ENCODE results near the gene DNAJC30.
"Not testable (repeated sequence)": the region's sequence is repeated elsewhere in the genome, so short reads cannot be mapped to it uniquely, and the experiment has no call there.

The DNAJC30 gene

DNA sequence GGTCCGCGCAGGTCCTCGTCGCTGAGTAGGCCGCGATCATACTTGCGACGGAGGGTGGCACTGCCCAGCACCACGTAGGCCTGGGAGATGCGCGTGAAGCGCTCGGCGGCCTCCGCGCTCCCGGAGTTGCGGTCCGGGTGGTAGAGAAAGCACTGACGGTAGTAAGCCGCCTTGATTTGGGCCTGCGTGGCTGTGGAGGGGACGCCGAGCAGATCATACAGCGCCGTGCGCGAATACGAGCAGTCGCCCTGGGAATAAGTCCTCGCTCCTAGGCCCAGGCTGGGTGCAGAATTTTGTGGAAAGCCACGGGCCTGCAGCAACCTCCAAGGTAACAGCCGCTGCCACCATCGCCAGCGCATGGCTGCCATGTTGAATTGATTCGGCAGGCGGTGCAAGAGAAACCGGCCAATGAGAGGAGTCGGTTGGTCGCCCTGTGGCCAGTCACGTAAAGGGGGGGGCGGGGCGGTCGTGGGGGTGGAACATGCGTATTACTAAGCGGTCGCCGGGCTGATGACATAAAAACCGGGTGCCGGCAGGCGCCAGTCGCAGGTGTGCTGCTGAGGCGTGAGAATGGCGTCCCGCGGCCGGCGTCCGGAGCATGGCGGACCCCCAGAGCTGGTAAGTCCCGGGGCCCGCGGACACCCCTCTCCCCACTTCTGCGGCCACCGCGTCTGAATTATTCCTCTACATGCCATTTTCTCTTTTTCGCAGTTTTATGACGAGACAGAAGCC, at the start of gene DNAJC30, which contains the start of gene BUD23:
DNAJC30 (minus strand) TSS at position 398 of the 732 bp plus-strand sequence; CDS start at position 368, 30 bp downstream.
BUD23 (plus strand) TSS at position 542 of the 732 bp plus-strand sequence; CDS start at position 571, 29 bp downstream.
- DNase-seq (ENCODE audit: low read depth), result peak; percentile 96

DNA sequence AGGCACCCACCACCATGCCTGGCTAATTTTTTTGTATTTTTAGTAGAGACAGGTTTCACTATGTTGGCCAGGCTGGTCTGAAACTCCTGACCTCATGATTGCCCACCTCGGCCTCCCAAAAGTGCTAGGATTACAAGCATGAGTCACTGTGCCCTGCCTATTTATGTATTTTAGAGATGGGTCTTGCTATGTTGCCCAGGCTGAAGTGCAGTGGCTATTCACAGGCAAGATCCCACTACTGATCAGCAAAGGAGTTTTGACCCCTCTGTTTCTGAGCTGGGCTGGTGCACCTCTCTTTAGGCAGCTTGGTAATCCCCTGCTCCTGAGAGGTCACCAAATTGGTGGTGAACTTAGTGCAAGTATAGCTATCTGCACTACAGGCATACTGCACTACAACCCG, 49.1 kb upstream of the DNAJC30 start:
- no peak for DNase-seq (ENCODE audit: low read depth)

DNA sequence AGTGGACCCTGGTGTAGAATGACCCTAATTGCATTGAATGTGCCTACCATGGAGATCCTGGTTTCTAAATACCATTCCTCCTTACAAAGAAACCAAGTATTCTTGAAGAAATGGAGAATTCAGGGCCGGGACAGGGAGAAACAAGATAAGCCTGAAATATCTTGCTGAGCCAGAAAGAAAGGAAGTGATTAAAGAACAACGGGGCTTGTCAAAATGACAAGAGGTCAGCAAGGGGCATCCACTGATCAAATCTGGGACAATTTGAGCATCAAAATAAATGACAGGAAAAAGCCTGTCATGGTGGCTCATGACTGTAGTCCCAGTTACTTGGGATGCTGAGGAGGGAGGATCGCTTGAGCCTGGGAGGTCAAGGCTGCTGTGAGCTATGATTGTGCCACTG, 47.2 kb upstream of the DNAJC30 start:
- DNase-seq (ENCODE audit: low read depth), result no peak

DNA sequence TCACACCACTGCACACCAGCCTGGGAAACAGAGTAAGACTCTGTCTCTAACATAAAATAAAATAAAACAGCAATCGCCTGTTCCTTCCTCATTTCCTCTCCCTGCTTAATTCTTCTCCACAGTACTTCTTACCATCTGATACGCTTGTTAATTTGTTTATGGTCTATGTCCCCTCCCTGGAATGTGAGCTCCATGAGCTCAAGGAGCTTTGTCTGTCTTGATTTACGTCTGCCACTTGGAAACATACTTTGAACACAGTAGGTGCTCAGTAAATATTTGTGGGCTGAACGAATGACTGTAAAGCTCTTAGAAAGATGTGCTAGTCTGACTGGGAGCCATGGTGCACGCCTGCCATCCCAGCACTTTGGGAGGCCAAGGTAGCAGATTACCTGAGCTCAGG, 45.3 kb upstream of the DNAJC30 start:
- no peak for DNase-seq (ENCODE audit: low read depth)

DNA sequence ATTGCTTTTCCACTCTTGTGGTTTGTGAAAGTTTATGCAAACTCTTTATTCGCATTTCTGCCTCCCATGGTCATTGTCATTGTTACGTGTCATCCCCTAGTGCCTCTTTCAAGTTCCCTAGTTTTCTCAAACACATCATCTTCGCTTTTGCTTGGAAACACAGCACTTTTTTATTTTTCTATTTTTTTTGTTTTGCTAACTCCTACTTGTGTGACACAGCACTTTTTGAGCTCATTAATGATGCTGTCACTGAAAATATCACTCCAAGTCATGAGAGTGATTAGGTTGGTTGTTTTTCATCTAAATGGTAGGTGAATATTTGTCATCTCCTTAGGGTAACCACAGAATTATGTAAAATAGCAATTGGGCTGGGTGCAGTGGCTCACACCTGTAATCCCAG, 44.7 kb upstream of the DNAJC30 start:
- DNase-seq (ENCODE audit: low read depth), result no peak

DNA sequence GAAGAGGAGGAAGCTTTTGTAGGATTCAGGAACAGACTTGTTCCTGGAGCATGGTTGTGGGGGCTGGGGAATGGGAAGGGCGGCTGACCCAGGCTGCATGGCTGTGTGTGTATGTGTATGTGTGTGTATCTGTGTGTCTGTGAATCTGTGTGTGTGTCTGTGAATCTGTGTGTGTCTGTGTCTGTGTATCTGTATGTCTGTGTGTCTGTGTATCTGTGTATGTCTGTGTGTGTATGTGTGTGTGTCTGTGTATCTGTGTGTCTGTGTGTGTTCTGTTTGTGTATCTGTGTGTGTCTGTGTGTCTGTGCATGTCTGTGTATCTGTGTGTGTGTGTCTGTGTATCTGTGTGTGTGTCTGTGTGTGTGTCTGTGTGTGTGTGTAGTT, 42.8 kb upstream of the DNAJC30 start:
- DNase-seq (ENCODE audit: low read depth), result no peak

DNA sequence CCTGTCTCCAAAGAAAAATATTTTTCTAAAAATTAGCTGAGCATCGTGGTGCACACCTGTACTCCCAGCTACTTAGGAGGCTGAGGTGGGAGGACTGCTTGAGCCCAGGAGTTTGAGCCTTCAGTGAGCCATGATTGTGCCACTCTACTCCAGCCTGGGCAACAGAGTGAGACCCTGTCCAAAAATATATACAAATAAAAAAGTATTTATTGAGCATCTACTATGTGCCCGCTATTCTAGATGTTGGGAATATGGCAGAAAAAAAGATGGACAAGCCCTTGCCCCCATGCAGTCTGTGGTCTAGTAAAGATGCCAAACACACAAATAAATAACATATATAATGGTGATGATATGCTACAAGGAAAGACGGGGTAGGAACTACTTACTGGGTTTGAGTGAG, 40.6 kb upstream of the DNAJC30 start:
- DNase-seq (ENCODE audit: low read depth), result no peak

DNA sequence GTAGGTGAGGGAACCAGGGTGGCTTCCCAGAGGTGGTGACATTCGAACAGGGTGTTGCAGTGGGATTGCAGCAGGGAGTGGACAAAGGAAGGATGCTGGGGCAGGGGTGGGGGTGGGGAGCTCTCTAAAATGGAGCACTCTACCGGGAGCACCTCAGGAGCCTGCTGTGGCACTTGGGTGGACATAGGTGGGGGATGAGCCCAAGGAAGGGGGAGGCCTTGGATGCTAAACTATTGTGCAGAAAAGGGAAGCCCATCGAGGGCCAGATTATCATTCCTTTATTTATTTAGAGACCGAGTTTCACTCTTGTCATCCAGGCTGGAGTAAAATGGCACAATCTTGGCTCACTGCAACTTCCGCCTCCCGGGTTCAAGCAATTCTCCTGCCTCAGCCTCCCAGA, 39.5 kb upstream of the DNAJC30 start:
- DNase-seq (ENCODE audit: low read depth), result no peak

DNA sequence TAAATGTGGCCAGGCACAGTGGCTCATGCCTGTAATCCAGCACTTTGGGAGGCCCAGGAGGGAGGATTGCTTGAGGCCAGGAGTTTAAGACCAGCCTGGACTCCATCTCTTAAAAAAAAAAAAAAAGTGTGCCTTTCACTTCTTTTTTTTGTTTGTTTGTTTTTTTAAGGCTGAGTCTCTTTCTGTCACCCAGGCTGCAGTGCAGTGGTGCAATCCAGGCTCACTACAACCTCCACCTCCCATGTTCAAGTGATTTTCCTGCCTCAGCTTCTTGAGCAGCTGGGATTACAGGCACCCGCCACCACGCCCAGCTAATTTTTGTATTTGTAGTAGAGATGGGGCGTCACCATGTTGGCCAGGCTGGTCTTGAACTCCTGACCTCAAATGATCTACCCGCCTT, 38.9 kb upstream of the DNAJC30 start:
- not testable (repeated sequence) for DNase-seq (ENCODE audit: low read depth)

DNA sequence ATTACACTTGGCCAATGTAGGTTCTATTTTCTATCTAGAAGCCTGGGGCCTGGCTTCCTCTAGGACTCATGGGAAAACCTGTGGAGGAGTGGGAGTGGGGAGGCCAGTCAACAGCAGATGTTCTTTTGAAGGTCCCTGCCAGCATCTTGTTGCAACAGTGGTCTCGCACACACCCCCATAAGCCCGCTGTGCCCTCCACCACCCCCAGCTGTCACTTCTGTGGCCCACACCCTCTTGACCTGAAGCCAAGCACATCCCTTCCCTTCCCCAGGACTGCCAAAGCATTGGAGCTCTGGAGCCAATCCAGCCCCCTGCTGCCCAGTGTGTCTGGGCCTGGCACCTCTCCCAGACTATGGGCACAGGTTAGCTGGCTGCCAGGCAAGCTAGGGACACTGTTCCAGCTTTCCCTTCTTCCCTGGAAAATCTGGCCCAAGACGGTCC, 38.1 kb upstream of the DNAJC30 start:
- DNase-seq (ENCODE audit: low read depth), result no peak

DNA sequence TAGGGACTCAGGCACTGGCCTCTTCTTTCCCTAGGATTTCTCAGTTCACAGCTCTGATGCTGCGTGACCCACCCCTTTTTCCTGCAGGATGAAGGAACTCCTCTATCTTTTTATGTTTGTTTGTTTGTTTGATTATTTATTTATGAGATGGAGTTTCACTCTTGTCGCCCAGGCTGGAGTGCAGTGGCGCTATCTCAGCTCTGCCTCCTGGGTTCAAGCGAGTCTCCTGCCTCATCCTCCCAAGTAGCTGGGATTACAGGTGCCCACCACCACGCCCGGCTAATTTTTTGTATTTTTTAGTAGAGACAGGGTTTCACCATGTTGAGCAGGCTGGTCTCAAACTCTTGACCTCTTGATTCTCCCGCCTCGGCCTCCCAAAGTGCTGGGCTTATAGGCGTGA, 37.2 kb upstream of the DNAJC30 start:
- not testable (repeated sequence) for DNase-seq (ENCODE audit: low read depth)

DNA sequence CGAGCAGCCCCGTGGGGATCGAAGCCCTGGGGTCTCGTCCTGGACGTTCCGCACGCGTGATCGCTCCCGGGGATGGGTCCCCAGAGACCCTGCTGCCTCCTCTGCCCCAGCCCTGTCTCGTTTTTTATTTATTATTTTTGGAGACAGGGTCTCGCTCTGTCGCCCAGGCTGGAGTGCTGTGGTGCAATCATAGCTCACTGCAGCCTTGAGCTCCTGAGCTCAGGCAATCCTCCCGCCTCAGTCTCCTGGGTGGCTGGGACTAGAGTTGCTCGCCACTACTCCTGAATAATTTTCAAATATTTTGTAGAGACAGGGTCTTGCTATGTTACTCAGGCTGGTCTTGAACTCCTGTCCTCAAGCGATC, 36.5 kb upstream of the DNAJC30 start:
- no peak for DNase-seq (ENCODE audit: low read depth)

DNA sequence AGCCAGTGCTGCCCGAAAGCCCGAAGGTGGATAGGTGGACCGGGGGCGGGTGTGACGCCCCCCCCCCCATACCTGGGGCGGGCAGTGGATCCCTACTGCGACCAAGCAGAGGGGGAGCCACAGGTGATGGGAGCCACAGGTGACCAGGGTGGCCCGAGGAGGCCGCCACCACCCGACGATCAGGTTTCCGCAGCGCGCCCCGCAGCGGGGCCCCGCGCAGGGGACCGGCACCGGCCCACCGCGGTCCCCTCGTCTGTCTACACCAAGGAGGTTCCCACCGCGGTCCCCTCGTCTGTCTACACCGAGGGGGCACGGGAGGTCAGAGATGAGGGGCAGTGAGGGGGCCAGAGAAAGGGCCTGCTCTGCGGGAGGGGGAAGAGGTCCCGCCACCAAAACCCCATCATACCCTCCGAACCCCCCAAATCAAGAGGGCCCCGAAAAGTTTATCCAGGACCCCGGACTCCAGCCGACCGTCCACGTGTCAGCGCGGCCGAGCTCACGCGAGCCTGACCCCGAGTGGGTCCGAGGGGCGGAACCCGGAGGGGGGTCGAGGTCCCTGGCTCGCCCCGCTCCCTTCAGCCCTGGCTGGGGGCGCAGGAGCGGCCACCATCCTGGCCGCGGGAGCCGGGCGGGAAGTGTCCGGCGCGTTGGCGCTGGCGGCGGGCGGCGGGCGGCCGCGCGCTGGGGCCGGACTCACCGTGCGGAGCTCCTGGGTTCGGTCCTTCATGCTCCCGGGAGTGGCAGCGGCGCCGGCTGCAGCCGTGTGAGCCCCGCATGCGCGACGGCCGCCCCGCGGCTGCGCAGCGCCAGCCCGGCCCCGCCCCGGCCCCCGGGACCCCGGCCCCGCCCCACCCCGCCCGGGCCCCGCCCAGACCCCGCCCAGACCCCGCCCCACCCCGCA, 35.9 kb upstream of the DNAJC30 start, which contains the start of gene STX1A:
STX1A (minus strand) TSS at position 765 of the 901 bp plus-strand sequence; CDS start at position 727, 38 bp downstream.
- DNase-seq (ENCODE audit: low read depth), result peak; percentile 62

DNA sequence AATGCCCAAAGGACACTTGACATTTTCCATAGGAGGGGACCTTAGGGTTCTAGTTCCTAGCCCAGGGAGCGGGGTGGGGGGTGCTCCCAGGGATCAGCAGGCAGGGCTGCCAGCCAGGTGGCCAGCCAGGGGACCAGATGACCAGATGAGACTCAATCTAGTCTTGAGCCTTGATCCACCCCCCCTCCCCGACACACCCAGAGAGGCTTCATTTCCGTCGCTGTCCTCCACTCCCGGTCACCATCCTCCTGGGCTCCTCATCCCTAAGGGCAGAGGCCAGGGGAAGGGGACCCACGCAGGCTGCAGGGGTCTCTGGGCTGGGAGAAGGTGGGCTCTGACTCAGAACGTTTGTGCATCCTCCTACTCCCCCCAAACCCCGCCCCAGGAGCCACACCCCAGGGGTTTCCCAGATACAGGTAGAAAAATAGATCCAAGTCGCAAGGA, 35.2 kb upstream of the DNAJC30 start:
- DNase-seq (ENCODE audit: low read depth), result no peak

DNA sequence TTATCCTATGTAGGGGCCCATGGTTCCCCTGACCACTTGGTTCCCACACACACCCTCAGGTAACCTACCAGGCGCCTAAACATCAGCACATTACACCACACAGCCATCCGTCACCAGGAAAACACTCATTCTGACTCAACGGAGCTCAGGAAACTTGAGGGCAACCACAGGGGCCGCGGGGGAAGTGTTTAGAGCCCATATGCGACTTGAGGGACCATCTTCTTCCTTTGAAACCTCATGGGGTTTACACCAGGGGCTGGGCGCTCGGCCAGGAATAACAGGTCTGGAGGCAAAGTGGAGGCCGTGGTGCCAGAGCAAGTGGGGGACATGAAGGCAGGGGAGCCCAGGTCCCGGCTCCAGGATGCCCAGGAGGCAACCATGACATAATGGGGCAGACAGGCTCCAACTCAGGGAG, 34.7 kb upstream of the DNAJC30 start:
- DNase-seq (ENCODE audit: low read depth), result peak; percentile 70

DNA sequence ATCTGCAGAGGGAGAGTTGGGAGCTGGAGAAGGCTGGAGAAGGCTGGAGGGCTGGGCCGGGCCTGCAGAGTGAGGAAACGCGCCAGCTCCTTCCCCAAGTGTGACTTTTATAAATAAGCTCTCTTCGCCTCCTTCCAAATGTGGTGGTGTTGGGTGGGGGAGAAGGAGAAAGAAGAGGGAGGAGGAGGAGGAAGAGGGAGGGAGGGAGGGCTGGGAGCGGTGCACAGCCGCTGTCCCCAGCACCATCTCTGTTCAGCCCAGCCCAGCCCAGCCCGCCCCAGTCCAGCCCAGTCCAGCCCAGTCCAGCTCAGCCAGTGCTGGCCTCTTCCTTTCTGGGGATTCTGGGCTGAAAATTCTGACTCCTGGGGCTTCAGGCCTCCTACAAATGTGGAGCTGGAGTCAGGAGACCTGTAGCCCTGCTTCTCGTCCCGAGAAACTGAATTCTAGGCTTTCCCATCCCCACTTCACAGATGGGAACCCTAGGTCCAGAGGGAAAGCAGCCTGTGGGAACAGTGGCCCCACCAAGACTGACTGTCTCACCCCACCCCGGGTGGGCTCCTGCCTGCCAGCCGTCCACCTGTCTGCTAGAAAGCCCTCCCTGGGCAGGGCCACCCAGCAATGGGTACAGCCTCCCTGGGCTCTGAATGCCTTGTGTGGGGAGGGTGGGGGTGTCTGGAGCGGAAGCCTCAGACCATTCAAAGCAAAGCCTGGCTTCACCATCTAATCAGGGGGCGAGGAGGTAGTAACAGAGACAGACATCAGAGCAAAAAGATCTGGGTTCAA, 34.0 kb upstream of the DNAJC30 start:
- no peak for DNase-seq (ENCODE audit: low read depth)

DNA sequence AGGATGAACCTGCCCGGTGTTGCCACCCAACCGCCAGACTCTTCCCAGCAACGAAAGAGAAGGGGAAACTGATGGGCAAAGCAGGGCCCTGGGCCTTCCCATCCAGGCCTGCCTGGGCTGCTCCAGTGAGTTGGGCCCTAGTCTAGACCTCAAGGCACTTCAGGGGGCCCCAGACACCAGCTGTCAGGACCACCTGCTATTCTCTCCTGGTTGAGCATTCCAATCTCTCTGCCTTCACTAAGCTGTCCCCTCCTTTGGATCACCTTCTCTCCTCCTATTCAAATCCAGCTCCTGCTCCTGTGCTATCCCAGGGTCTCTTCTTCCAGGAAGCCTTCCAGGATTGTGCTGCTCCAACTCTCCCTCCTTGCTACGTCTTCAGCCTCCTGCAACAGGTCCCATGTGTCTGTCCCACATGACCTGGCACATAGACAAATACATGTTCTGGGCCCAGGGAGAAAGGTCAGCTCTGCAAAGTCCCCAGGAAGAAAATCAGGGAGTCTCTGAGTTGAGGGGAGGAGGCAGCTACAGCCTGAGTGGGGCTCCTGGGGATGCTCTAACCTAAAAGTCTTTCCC, 33.2 kb upstream of the DNAJC30 start:
- no peak for DNase-seq (ENCODE audit: low read depth)

DNA sequence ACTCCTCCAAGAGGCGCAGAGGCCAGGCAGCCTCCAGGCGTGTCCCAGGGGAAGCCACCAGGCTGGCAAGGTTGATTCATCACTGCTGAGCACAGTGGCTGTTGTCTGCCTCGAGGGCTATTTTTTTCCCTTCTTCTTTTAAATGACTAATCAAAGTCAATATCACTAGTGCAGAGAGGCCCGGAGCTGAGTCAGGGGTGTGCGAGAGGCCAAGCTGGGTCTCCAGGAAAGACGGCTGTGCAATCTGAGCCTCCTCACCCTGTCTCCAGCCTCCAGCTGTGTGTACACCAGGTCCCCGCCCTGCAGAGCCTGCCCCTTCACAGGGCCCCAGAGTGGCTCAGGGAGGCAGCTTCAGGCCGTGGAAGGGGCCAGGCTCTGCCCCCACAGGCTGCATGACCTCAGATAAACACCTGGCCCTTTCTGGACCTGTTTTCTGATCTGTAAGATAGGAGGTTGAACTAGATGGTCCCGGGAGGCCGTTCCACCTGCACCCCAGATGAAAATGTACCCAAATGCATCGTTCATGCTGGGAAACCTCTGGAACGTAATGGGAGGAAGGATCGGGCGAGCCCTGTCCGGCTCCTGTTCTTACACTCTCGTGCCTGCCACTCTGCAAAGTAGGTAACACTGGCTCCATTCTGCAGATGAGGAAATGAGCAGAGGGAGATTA, 32.5 kb upstream of the DNAJC30 start:
- DNase-seq (ENCODE audit: low read depth), result no peak

DNA sequence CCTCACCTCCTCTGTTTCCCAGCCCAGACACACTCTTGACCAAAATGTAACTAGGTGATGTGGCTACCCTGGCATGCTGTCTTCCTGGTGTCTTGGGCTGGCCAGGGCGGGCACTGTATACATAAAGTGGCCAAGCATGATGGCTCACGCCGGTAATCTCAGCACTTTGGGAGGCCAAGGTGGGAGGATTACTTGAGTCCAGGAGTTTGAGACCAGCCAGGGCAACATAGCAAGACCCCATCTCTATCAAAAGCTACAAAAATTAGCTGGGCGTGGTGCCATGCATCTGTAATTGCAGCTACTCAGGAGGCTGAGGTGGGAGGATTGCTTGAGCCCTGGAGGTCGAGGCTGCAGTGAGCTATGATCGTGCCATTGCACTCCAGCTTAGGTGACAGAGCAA, 30.1 kb upstream of the DNAJC30 start:
- not testable (repeated sequence) for DNase-seq (ENCODE audit: low read depth)

DNA sequence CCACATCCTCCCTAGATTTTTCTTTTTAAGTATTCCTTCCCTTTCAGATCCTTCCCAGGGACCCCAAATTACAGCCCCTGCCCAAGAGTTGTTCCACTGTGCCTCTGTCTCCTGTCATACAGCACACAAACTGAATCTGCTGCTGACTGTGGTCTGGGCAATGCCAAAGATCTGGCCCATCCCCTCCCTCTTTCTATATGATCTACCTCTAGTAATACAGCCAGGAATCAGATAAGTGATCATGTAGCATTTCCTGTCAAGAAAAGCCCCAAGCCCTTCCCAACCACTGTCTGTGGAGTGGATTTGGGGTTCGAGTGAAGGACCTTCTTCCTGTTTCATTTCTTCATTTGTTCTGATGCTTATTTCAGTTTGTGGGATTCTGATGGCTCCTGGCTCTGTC, 29.5 kb upstream of the DNAJC30 start:
- no peak for DNase-seq (ENCODE audit: low read depth)

DNA sequence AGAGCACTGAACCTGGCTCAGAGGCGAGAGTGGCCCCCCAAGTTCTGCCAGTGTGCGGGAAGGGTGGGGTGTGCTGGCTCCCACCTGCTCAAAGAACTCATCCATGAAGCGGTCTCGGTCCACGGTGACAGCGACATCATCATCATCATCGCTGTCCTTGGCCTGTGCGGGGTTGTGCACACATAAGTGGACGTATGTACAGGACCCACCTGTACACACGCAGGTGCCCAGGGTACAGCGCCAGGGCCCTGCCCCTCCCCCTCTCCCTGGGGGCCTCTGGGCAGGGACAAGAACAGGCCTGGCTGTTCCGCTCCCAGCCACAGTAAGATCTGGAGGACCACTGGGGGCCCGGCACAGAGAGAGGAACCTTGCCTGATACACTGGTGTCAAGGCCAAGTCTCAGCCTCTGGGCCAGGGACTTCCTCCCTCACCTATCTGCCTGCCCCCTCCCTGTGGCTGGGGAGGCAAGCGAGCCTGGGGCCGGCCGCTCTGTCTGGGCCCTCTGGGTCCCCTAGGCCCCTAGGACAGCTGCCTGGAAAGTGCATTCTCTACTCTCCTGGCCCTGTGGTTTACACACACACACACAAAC, 25.8 kb upstream of the DNAJC30 start:
- no peak for DNase-seq (ENCODE audit: low read depth)

Measured in activated T-helper 9 cell treated with anti-CD3 and anti-CD28 coated beads, Interleukin-2, amount 50 U/mL, for 16 hours (primary cell).